ENCODE results near the gene BEND5.

BEND5 gene, protein sequence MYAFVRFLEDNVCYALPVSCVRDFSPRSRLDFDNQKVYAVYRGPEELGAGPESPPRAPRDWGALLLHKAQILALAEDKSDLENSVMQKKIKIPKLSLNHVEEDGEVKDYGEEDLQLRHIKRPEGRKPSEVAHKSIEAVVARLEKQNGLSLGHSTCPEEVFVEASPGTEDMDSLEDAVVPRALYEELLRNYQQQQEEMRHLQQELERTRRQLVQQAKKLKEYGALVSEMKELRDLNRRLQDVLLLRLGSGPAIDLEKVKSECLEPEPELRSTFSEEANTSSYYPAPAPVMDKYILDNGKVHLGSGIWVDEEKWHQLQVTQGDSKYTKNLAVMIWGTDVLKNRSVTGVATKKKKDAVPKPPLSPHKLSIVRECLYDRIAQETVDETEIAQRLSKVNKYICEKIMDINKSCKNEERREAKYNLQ

DNA sequence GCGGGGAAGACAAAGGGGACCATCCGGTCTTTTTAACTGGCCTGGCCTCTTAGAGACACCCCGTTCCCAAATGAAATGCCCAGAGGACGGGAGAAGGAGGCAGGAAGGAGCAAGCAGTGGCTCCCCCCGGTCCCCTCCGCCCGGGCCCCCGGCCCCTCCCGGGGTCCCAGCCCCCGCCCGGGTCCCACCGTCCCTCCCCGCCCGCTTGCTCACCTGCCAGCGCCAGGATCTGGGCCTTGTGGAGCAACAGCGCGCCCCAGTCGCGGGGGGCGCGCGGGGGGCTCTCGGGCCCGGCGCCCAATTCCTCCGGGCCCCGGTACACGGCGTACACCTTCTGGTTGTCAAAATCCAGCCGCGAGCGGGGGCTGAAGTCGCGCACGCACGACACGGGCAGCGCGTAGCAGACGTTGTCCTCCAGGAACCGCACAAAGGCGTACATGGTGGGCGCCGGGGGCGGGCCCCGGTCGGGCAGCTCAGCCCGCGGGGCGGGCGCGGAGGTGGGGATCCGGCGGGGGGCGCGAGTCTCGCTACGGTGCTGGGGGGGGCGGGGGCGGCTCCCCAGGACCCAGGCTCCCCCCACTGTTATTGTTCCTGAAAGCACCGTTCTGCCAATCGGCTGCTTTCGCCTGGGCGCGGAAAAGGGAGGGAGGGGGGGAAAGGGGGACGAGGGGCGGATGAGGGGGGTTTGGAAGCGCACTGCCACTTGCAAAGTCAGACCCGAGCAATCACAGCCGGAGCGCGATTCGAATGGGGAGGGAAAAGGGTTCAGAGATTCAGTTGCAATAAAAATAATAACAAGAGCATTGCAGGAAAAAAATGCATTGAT is at the start of gene BEND5:
BEND5 (minus strand) TSS at position 499 of the 826 bp plus-strand sequence; CDS start at position 439, 60 bp downstream.
- DNase-seq, result peak in 54 of 56 donors; percentile 10 to 87 (median 63)

DNA sequence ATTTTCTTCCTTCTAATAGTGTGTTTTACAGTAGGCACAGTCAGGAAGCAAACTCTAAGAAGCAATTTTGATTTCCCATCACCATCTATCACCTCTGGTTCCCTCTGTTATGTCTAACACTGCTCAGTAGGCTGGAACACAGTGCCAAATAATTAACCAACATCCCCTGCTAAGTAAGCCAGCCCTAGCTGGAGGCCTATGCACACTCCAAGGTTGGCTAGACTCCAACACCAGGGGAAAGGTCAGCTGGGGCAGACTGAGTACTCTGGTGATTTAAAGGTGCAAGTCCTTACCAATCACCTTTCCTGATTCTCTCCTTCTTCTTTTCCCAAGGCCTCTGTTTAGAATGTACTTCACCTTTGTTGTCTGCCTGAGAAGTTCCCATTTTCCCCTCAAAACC is 46.5 kb upstream of the BEND5 start:
- DNase-seq, result no peak

DNA sequence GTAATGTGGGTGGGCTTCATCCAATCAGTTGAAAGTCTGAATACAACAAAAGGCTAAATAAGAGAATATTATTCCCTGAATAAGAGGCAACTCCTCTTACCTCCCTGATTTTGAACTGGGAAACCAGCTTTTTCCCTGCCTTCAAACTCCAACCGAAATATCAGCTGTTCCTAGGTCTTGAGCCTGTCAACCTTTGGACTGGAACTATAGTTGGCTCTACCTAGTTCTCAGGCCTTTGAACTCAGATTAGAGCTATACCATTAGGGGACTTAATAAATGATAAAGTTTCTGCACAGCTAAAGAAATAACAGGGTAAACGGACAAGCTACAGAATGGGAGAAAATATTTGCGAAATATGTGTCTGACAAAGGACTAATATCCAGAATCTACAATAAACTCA is 43.8 kb upstream of the BEND5 start:
- DNase-seq, result no peak

DNA sequence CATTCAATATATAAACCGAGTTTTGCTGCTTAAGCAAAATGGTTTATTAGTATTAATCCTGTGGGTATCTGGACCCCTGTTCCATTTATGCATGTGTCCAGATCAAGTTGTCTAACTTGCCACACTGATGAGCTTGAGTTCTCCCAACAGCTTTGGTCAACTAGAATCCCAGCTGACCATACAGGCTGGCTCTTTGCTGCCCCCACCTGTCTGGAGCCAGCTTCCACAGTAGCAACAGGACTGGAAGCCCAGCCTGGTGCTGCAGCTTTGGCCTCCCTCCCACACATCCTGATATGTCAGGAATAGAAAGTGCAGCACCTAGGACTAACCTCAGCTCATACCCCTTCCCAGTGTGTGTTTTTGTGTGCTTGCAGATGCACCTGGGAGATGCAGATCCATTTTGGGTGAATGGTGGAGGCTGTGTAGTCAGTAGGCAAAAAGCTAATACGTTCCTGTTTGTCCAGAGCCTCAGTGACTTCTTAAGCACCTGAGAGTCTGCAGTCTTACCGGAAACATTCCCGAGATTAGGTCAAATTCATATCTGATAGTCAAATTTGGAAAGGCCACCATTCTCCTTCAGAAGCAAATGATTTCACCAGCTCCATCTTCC is 40.9 kb upstream of the BEND5 start:
- peak in 43 of 56 donors; percentile 1 to 72 (median 20) for DNase-seq

DNA sequence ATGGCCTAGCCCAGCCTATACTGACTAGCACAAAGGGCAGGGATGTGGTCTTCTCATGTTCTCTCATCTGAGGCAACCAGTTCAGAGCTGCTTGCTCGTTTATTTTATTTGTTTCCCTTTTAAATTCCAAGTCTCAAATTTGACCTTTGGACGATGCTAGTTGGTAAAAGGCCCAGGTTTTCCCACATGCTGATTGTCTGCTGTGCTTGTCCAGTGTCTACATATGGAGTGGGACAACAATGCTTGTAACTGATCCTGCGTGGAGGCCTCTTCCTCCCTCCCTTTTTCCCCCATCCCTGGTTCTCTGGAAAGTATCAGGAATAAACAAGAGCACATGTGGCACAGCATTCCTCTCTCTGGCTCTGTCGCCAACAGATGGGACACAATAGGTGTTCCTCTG is 34.0 kb upstream of the BEND5 start:
- no peak for DNase-seq

DNA sequence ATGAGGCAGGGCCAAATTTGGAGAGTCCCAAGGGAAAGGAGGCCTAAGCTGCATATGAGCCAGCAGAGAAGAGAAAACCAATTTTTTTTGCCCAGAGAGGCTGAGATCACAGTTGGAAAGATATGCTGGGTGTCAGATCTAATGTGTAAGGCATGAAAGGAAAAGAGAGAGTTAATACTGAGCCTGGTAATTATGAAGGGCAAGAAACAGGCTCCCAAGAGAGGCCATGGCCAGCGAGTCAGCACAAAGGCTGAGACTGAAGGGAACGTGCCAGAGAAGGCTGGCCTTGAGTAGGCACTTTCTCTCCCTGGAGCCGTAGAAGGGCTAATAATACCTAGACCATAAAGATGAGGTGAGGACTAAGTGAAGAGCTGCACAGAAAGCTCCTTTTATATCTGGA is 31.8 kb upstream of the BEND5 start:
- DNase-seq, result no peak

DNA sequence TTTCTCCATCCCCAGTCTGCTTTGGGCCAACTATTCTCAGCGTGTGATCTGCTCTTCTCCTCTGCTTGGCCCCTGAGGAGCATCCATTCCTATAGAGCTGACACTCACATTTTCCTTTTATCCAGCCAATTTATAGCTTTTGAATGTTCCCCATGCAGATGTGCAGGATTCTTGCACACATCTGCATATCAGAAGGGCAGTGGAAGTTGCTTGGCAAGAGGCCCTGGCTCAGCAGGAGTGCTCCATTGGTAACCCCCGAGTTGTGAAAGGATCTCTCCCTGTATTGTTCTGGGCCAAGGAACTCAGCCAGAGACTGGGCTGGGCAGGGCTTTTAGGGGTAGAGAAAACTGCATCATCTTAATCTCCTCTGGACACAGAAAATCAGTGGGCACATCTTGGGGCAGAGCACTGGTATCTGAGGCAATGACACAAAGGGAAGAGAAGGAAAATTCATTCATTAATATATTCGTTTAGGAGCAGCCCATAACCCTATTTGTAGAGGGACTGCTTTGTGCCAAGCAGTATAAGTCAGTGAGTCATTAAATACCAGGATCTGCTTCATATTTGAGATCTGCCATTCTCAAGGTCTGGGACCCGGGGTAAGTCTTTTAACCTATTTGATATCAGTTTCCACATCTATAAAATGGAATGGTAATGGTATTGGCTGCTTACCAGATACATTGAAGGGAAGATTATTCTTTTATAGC is 31.0 kb upstream of the BEND5 start:
- peak in 1 of 56 donors; percentile 6 for DNase-seq

DNA sequence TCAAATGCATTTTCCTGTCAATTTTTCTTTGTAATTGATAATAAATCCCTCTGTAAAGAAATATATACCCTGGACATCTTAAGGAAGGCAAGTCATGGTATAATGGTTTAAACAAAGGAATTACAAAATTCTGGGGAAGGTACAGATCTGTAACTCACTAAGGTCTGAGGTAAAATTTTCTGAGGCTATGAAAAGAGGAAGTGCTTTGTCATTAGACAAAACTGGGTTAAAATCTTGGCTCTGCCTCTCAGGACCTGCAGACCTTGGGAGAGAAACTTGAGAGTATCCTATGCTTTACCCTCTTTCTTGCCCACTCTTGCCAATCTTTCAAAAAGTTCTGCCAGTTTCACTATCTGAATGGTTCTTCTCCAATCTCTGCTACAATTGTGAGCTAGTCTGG is 26.8 kb upstream of the BEND5 start:
- DNase-seq, result no peak

DNA sequence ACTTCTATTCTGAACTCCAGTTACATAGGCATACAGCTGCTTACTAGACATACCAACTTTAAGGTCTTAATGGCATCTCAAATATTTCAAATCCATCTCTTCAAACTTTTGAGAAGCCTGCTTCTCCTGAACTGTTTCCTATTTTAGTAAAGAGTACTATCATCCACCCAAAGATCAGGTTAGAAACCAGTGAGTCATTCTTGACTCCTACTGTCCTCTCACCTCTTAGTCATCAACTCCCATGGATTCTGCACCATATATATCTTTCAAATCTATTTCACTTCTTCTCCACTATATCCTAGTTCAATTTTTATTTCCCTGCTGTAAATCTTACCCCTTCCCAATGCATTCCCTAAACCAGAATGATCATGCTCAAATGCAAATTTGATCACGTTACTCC is 18.1 kb upstream of the BEND5 start:
- DNase-seq, result no peak

DNA sequence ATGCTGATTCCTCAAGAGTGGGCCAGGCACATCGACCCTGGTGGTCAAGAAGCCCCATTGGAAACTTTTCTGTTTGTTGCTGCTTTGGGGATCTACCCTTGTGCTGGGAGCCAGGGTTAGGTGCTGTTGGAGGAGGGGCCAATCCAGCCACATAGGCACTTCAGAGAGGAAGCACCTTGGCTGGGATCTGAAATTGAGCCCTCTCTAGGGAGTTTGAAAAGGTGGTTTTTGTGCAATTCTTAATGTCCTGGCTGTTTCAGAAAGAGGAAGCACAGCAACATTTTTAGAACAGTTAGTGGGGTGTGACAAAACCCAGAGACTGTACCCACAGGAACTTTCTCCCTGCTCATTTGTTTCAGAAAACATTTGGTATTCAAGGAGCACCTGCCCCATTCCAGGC is 17.2 kb upstream of the BEND5 start:
- no peak for DNase-seq

DNA sequence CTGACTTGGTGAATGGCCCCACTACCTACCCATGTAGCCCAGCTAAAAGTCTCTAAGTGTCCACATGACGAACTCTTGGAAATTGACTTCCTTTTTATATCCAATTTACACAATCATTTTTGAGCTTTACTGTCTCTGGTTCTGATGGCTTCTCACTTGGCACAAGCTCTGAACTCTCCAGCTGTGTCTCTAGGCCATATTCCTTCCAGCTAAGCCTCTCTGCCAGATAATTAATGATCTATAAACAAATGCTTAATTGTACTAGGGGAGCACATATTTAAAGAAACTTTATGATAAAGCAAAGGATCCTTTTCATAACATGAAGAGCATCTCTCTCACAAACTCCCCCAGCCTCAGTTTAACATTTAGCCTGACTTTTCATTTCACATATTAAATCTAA is 16.3 kb upstream of the BEND5 start:
- DNase-seq, result no peak

DNA sequence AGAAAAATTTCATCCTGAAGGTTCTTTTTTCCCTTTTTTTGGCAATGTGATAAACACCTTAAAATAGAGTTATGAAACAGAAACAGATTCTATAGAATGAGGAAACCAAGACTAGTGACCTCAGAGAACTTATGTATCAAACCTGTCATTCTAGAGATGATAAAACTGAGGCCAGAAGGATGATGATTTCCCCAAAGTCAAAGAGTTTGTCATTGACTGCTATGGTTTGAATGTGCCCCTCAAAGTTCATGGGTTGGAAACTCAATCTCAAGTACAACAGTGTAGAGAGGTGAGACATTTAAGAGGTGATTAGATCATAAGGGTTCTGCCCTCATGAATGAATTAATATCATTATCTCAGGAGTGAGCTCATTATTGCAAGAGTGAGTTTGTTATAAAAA is 13.7 kb upstream of the BEND5 start:
- DNase-seq, result no peak

DNA sequence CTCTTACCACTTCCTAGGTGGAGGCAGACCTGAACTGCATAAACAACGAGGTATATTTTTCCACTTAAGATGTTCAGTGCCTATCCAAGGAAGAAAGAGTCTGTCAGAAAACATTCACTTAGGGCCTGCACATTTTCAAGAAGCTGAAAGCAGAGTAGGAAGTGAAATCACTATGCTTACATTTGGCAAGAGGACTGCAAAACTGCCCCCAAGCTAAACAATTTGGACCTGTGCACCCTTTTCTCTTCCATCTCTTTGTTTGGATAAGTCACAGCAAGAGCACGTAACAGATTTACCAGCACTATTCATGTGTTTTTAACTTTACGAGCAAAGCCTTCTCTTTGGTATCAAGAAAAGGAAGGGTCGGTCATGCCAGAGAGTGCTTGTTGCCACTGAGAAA is 13.2 kb upstream of the BEND5 start:
- DNase-seq, result no peak

DNA sequence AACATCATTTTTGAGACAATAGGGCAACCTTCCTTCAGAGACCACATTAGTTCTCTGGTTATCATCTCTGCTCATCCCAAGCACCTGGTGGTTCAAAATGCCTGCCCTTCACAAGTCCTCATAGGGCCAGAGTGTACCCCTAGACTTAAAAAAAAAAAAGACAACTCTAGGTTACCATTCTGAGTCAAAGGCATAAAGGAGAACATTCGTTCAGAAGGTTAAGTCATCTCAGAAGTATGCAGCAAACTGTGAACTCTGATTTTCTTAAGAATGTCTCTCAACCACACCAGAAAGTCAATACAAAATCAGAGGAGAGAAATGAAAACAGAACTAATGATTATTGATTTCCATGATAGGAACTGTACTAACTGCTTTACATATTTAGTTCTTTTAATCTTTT is 9.2 kb upstream of the BEND5 start:
- no peak for DNase-seq

DNA sequence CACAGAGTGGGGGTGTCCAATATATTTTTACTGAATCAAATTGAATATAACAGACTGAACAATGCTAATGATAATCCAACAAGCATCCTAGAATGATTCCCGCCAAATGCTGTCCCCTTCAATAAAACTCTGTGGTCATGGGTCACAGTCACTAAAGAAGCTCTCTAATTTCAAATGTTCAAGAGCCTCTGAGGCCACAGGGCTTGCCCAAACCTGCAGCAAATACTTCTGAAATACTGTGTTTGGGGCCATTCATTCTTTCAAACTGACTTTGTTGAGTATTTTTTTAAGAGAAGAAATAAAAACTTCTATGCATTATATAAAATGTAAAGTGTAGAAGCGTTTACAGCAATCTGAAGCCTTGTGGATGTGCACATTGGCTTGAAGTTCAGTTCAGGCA is 7.6 kb upstream of the BEND5 start:
- DNase-seq, result no peak

DNA sequence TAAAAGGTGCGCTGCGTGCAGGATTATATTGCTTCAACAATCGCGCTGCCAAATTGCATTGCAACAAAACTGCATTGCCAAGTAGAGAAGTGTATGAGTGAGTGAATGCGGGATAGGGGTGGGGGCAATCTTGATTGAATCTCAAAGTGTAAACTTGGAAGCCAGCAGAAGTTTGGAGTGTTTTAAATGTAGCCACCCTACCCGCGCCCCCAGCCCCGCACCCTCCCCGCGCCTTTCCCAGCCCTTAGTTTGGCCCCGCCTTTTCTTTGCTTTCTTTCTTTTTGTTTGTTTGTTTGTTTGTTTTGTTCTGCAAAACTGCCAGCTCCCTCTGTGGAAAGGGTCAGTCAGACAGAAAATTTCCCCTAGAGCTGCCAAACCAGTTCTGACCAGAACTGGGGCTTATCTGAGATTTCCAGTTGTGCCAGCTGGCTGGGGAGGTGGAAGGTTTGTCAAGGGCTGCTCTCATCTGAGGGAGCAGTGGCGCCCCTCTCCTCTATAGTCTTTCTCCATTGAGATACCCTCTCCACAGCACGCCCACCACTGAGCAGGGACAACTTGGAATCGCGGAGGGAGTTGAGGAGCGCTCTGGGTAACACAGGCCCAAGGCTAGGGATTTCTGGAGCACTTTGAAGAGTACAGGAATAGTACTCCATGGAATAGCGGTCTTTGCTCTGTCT is 666 bp upstream of the BEND5 start:
- DNase-seq, result peak in 5 of 56 donors; percentile 7 to 48 (median 39)

DNA sequence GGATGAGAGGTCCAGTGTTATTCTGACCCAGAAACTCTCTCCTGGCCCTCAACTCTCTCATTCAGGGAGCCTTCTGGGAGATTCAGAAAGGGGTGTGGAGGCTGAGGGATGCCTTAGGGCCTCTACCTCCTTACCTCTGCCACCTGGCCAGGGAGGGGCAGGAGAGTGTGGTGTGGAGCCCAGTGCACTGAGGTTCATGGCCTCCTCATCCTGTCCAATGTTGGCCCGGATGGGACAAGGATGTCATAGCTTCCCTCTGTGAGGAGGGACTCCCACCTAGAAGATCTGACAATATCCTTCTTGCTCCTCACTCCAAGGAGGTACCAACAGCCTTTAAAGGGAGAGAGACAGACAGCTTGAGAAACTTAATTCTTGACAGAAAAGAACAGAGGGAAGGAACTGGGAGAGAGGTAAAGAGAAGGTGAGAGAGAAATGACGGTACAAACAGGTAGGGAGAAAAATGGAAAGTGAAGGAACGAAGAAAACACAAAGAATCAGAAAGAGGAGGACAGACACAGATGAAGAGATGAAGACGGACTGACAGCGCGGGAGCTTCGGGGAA is 779 bp downstream of the BEND5 start:
- peak in 1 of 56 donors; percentile 2 for DNase-seq

DNA sequence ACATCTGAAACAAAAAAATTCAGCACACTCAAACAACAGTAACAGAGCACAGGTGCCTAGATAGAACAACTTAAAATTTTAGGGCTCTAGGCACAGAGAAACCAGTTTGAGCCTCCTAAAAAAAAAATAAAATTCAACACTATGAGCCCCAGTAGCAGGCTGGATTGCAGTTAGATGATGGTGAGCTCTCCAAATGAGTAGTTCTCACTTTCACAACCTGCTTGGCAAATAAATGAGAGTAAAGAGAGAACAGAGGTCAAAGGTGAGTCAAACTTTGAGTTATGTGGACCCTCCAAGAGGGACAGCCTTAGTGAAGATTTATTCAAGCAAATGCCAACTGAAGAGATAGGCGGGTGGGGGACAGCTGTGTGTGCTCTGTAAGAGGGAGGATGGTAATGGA is 3.6 kb downstream of the BEND5 start:
- DNase-seq, result no peak

DNA sequence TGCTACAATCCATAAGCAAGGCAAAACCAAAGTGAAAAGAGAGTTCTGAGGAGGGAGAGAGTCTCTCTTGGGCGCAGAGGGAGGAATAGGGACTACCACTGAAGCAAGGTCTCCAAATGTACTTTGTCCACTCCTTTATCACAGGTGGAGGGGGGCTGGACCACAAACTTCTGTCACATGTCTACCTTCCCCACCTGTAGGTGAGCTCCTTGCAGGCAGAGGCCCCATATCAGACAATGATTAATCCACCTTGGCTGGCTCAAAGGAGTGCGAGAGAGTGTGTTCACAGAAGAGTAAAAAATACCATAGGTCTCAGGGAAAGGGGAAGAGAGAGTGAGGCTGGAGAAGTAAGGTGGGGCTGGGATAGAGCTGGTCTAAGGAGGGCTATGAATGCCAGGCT is 4.5 kb downstream of the BEND5 start:
- DNase-seq, result no peak

DNA sequence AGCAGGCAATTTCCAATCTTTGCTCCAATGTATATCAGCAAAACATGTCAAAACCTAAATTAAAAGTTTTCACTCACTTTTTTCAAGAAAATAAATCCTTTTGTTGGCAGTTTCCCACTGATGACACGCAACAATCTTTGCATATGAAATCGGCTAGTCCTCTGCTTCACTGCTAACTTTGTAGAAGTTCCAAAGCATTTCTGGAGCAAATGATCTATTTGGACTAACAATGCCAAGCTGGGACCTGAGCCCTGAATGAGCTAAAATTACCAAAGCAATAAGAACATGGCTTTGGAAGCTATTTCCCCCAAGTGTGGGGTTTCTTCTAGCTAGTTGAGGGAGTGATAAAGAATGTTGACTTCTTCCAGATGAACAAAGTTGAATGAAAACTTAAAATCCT is 5.1 kb downstream of the BEND5 start:
- DNase-seq, result peak in 1 of 56 donors; percentile 2

Data from amygdala (tissue), 56 donors.